ENCODE results near the gene STAG1. TPM values are rescaled to one million over a fixed set of nuclear protein-coding genes. Genes with fewer than 3 reads are reported as not detected.
"Not testable (repeated sequence)": the region's sequence is repeated elsewhere in the genome, so short reads cannot be mapped to it uniquely, and the experiment has no call there.

Gene STAG1
- total RNA-seq, 1 experiment from 2014 or later = 12.3 TPM

GRCh38 chr3:136595913-136596697 is 156.1 kb downstream of the STAG1 start:
- no peak for DNase-seq (ENCODE audit: low spot score)

- no peak for DNase-seq (ENCODE audit: low spot score)
These were observed 165.6 kb downstream of the STAG1 start for GRCh38 chr3:136586580-136586979.

GRCh38 chr3:136584728-136585127 is 167.4 kb downstream of the STAG1 start:
- no peak for DNase-seq (ENCODE audit: low spot score)

- DNase-seq (ENCODE audit: low spot score) = no peak
These were observed 168.4 kb downstream of the STAG1 start for GRCh38 chr3:136583823-136584222.

GRCh38 chr3:136577791-136578190 is 174.4 kb downstream of the STAG1 start:
- no peak for DNase-seq (ENCODE audit: low spot score)

- no peak for DNase-seq (ENCODE audit: low spot score)
These were observed 175.7 kb downstream of the STAG1 start for GRCh38 chr3:136576279-136577009.

GRCh38 chr3:136567599-136568188 is 184.5 kb downstream of the STAG1 start:
- DNase-seq (ENCODE audit: low spot score) = peak; percentile 15

- not testable (repeated sequence) for DNase-seq (ENCODE audit: low spot score)
These were observed 187.2 kb downstream of the STAG1 start for GRCh38 chr3:136564962-136565361.

GRCh38 chr3:136562026-136562425 is 190.2 kb downstream of the STAG1 start:
- DNase-seq (ENCODE audit: low spot score) = no peak

- DNase-seq (ENCODE audit: low spot score) = no peak
These were observed 192.3 kb downstream of the STAG1 start for GRCh38 chr3:136559896-136560295.

- not testable (repeated sequence) for DNase-seq (ENCODE audit: low spot score)
These were observed 202.7 kb downstream of the STAG1 start for GRCh38 chr3:136549461-136549860.

GRCh38 chr3:136547293-136547692 is 204.9 kb downstream of the STAG1 start:
- DNase-seq (ENCODE audit: low spot score) = no peak

- DNase-seq (ENCODE audit: low spot score) = peak; percentile 25
These were observed 205.5 kb downstream of the STAG1 start for GRCh38 chr3:136546720-136547119.

GRCh38 chr3:136545664-136546268 is 206.4 kb downstream of the STAG1 start:
- DNase-seq (ENCODE audit: low spot score) = no peak

GRCh38 chr3:136544532-136544931 is 207.6 kb downstream of the STAG1 start:
- DNase-seq (ENCODE audit: low spot score) = no peak

- no peak for DNase-seq (ENCODE audit: low spot score)
These were observed 208.8 kb downstream of the STAG1 start for GRCh38 chr3:136543385-136543784.

GRCh38 chr3:136535906-136536305 is 216.3 kb downstream of the STAG1 start:
- DNase-seq (ENCODE audit: low spot score) = no peak

- no peak for DNase-seq (ENCODE audit: low spot score)
These were observed 219.4 kb downstream of the STAG1 start for GRCh38 chr3:136532766-136533165.

GRCh38 chr3:136518102-136518501 is 234.1 kb downstream of the STAG1 start:
- DNase-seq (ENCODE audit: low spot score) = no peak

GRCh38 chr3:136516656-136517055 is 235.5 kb downstream of the STAG1 start:
- no peak for DNase-seq (ENCODE audit: low spot score)

GRCh38 chr3:136516095-136516494 is 236.1 kb downstream of the STAG1 start:
- DNase-seq (ENCODE audit: low spot score) = no peak

- not testable (repeated sequence) for DNase-seq (ENCODE audit: low spot score)
These were observed 237.6 kb downstream of the STAG1 start for GRCh38 chr3:136514533-136514932.

Measured in HT-29 (cell line).